Measurements from ENCODE around the gene SLC25A15. TPM values are rescaled to one million over a fixed set of nuclear protein-coding genes. Genes with fewer than 3 reads are reported as not detected.

SLC25A15 gene
- 53.3 and 53.6 TPM in 2 replicates for total RNA-seq (2014; rRNA removed; shearing (Covaris generic))
- polyA plus RNA-seq (2014; cell fraction: nucleus; rRNA removed), result 37.8 and 51.6 TPM in 2 replicates

DNA sequence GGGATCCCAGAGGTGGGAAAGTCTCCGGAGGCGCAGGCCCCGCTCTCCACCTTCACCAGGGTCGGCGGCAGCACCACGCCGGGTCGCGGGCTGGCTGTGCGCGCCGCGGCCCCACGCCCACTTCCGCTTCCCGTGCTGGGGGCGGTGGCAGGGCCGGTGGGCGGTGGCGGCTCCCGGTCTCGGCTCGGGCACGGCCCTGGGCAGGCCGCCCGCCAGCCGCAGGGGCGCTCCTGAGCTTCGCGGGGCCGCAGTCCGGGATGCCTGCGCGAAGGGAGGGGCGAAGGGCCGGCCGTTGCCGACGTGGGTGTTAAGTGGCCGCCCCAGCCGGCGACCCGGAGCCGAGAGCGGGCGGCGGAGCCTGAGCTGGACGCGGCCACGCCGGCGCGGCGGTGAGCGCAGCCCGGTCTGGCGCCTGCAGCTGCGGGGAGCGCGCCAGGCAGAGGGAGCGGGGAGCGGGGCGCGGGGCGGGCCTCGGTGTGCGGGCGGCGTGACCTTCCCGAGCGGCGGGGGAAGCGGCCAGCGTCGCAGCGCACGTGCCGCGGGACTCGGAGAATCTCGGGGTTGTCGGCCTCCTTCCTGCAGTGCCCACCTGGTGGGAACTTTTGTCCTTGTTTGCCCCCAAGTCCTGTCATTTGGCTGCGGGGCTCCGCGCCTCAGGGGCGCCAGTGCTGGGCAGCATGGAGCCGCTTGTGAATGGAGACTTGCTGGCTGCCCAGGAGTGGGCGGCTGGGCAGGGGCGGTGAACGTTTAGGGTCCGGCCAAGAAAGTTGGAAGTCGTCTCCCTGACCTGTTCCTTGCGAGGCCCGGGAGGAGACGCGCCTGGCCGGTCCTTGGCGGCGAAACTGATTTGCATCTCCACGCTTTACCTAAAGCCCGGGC is at the start of gene SLC25A15:
SLC25A15 (plus strand) TSS at position 337 of the 879 bp plus-strand sequence. CDS start 3,616 bp downstream, outside the sequence.
- DNase-seq (ENCODE audit: extremely low read depth, low read depth), result peak; percentile 73

DNA sequence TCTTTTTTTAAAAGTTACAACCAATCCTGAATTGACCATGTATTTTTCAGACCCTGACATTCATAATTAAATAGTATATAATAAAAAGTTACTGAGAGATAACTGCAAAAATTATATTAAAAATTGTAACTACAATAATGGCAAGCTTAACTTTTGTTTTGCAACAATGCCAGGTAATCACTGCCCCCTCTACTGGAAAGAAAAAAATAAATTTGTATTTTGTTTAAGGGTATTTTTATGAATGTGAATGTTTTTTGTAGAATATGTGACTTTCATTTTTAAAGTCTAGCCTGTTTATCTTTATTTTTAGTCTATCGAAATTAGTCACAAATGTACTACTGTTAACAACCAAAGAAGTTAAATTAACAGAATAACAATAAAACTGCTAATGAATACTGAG is 40.1 kb upstream of the SLC25A15 start:
- DNase-seq (ENCODE audit: extremely low read depth, low read depth), result no peak

DNA sequence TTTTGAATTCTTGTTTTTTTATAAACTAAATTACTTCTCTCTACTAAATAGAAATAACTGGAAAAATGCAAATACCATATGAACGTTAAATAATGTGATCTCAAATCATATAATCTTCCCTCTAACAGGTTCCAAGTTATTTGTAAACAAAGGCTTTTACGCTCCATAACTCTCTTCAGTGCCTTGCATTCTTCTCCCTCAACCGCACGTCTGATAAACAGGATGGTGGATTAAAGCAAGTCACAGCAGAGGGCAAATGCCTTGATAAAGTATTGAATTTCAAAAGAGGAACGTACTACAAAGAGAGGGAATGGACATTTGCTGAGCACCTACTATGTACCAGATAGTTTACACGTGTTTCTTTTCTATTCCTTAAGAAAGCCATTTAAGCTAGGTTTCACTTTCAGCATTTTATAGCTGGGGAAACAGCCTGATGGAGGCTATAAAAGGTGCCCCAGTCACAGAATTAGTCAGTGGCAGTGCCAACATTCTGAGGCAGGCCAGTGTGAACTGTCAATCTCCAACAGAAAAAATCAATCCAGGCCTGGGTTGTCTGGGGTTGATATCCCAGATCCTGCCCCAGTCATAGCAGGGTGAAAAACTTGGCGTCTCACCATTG is 34.2 kb upstream of the SLC25A15 start:
- no peak for DNase-seq (ENCODE audit: extremely low read depth, low read depth)

DNA sequence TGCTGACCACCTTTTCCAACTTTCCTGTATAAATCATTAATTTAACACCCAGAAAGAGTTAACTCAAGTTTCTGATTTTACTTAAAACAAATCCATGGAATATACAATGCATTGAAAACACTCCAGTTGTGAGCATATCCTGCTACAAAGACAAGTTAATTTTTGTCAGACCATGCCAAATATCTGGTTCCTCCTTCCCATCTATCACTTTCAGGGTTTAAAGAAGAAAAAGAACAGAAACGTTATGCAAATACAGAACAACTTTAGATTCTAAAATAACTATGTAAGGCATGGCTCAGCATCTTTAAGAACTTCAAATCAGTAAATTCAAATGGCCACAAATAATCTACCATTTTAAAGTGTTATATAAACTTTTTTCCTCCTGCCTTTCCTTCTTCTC is 33.4 kb upstream of the SLC25A15 start:
- DNase-seq (ENCODE audit: extremely low read depth, low read depth), result no peak

DNA sequence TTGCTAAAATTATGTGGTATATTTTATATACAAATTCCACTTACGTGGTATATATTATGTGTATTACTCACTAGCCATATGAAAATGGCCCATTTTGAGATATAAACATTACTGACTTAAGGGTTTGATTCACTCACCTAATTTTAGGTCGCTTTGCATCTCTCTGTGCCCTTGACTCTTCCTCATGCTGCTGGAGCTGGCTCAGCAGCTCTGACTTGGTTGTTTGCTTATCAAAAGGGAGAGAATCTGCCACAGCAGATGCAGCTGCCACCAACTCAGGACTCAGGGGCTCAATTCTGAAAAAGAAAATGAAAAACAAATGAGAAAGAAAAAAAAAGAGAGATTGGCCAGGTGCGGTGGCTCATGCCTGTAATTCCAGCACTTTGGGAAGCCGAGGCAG is 30.6 kb upstream of the SLC25A15 start:
- no peak for DNase-seq (ENCODE audit: extremely low read depth, low read depth)

DNA sequence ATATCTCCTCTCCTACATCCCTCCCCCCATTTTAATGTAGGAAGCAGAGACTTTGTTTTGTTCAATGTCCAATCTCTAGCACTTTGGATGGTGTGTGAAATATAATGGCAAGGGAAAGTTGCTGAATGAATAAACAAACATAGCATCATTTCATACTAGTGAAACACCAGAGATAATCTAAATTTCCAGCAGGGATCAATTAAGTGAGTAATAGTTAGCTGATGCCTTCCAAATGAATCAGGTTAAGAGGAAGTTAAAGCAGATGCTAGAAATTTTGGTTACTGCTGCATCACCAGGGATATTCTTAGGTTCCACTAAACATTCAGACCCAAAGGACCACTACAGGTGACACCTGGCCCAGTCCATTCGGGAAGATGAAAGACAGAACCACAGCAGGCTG is 26.6 kb upstream of the SLC25A15 start:
- no peak for DNase-seq (ENCODE audit: extremely low read depth, low read depth)

DNA sequence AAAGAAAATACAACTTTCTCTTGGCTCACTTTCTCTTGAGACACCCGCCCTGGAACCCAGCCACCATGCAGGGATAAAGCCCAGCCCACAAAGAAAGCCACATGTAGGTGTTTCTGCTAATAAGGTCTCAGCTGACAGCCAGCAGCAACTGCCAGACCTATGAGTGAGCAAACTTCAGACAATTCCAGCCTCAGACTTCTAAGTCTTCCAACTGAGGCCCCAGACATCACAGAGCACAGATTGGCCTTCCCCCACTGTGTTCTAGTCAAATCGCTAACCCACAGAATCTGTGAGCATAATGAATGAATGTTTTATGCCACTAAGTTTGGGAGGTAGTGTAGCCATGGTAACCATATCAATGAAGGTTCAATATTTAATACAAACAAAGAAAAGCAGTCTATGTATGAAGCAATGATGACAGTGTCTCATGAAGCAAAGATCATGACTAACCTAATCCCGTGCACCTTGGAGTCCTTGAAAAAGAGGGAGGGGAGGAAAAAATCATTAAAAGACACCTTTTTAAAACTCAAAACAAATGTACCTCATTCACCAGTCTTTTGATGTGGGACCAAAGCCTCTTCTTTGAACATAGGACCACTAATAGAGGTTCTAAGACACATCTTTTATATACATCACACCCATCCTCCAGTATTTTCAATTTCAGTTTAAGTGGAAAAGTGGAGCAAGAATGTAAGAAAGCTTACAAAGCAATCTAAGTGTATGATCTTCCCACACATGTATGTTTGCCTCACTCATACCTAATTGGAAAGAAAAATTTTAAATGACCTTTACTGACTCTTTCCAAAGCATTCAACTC is 24.6 kb upstream of the SLC25A15 start:
- no peak for DNase-seq (ENCODE audit: extremely low read depth, low read depth)

DNA sequence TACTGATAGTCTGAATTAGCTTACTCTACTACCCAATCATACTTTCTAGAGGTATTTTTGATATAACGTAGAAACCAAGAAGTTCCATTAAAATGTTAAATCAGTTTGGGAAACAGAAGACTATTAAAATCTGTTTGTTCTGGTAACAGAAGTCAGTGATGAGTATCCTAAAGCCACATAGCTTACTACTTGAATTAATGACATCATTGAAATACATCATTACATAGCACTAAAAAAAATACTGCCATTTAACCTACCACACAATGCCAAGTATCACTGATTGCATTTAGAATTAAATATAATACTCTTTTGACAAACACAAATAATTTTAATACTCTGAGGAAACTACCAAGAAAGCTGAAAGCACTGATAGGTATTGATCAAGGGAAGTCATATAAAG is 23.8 kb upstream of the SLC25A15 start:
- DNase-seq (ENCODE audit: extremely low read depth, low read depth), result no peak

DNA sequence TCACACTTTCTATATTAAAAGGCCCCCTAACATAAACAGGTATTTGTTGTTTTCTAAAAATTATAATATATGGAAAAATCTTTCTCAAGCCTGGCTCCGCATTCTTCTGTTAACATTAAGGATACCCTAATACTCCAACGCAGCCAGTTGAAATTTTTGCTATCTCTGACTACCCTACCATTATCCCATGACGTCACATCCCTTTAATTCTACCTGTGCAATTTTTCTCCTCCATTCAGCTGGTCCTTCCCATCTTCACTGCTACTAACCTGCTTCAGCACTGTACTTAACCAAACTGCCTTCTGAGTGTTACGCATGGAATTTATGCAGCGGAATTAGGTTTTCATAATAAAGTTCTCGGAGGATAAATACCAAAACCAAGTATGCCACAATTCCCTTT is 19.4 kb upstream of the SLC25A15 start:
- no peak for DNase-seq (ENCODE audit: extremely low read depth, low read depth)

DNA sequence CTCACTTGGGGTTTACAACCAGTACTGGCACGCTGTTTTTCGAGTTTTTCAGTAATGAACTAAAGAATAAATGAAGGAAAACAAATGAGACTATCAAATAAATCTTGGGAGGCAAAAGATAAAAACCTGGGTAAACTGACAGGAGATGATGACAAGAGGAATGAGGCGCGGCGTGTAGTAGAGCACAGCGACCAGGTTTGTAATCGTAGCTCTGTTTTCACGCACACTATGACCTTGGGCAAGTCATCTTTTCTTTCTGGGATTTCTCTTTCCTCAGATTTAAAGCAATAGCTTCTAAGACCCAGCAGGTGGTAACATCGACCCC is 18.8 kb upstream of the SLC25A15 start:
- no peak for DNase-seq (ENCODE audit: extremely low read depth, low read depth)

DNA sequence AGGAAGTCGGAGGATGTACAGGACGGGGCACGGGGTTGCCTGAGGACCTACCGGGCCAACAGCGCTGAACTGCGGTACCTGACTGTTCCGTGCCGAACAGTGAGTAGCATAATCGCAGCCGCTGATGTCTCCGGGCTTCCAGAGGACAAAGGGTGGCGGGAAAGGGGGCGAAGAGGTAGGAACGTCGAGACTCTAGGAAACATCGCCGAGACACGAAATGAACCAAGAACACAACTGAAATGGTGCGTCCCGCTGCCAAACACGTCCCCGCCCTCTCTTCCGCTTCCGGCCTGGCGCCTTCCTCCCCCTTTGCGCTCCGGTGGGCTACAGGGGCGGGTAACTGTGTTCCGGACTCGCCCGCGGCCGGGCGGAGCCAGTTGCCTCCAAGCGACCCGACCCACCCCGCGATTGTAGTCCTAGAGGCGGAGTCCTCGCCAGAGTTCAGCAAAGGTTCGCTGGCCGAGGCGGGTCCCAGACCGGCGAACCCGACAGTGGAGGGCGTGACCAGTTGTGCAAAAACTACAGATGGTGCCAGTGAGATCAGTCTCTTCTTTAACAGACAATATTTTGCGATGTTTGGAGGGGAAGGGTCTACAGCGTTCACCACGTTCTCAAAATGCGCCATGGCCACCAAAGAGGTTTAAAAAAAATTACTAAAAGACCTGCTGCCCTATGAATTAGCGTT is 18.3 kb upstream of the SLC25A15 start, which contains the start of gene MRPS31:
MRPS31 (minus strand) TSS at position 257 of the 685 bp plus-strand sequence; CDS start at position 203, 54 bp downstream.
- DNase-seq (ENCODE audit: extremely low read depth, low read depth), result peak; percentile 89

DNA sequence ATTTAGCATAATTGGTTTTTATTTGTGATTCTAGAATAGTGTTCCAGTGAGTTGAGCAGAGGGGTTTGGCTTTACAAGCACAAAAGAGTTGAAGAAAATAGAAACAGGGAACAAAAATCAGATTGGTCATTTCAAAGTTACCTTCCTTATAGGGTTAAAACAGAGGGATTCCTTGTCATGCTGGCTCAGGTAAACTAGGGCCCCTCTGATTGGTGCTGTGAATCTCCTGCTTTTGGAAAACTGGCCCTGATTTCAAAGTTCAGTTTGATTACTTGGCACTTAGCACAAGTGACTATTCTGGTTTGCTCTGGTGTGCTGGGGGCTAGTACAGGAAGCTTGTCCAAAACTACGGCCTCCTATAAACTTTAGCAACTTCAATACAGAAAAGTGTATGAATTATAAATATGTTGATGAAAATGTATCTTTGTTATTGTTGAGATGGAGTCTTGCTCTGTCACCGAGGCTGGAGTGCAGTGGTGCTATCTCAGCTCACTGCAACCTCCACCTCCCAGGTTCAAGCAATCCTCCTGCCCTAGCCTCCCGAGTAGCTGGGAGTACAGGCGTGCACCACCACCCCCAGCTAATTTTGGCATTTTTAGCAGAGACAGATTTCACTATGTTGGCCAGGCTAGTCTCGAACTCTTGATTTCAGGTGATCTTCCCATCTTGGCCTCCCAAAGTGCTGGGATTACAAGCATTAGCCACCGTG is 16.5 kb upstream of the SLC25A15 start:
- DNase-seq (ENCODE audit: extremely low read depth, low read depth), result no peak

DNA sequence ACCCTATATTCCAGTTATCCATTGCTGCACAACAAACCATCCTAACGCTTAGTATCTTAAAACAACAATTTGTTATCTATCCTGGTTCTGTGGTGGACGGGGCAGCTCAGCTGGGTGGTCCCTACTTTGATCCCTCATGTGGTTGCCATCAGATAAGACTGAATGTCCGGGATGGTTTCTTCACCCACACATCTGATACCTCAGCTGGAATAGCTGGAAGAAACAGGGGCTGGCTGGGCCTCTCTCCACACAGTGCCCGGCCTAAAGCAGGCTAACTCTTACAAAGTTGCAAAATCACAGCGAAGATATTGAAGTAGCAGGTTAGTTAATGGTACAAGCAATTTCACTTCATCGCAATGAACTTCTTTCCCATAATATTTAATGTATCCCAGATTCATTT is 14.7 kb upstream of the SLC25A15 start:
- no peak for DNase-seq (ENCODE audit: extremely low read depth, low read depth)

DNA sequence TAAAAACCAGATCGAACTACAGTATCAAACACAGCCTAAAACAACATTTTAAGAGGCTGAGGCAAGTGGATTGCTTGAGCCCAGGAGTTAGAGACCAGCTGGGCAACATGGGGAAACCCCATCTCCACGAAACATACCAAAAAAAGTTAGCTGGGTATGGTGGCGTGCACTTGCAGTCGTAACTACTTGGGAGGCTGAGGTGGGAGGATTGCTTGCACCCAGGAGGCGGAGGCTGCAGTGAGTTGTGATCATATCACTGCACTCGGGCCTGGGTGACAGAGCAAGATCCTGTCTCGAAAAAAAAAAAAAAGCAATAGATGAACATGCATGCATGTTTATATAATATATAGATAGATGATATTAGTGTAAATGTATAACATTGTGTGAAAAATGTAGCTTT is 13.2 kb upstream of the SLC25A15 start:
- DNase-seq (ENCODE audit: extremely low read depth, low read depth), result no peak

DNA sequence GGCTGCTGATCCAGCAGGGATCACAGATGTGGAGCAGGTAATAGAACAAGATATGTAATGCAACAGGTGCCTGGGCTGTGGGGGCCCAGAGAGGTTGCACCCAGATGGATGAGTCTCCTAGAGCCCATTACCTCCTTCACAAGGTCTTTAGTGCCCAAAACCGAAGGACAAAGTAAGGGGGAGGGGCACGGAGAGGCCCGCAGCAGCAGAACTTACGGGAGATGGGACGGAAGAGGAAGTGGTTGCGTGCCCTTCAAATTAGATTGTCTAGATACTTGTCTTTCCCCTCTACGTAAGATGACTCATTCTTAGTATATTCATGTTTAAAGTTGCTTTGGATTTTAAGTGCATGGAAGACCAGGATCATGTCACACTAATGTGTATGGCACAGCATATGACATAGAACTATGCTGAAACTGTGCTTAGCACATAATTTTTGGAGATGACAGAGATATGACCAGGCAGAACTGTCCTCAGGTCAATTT is 12.7 kb upstream of the SLC25A15 start:
- no peak for DNase-seq (ENCODE audit: extremely low read depth, low read depth)

DNA sequence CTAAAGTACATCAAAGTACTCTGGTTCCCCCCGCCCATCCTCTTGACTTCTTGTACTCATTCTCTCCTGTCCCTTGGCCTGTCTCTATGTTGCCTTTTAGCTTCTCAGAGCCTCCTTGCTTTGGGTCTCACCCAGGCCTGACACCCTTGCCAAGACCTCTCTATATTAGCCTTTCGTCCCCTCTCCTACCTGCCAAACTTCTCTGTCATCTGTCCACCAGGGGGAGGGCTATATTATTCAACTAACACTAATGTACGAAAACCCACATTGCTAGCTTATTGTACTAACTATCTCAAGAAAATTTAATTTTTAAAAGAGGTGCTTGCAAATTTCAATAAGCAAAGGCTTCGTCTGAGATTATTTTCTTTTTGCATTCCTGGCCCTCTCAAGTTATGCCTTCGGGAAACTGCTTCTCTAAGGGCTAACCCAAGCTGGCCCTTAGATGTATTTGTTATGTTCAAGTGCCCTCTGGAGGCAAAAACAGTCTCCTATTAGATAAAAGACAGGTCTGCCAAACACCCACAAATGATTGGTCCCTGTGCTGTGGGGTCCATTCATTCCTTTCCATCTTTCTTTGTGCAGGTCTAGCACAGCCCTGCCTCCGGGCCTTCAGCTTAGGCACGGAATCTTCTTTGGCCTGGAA is 12.1 kb upstream of the SLC25A15 start:
- peak; percentile 55 for DNase-seq (ENCODE audit: extremely low read depth, low read depth)

DNA sequence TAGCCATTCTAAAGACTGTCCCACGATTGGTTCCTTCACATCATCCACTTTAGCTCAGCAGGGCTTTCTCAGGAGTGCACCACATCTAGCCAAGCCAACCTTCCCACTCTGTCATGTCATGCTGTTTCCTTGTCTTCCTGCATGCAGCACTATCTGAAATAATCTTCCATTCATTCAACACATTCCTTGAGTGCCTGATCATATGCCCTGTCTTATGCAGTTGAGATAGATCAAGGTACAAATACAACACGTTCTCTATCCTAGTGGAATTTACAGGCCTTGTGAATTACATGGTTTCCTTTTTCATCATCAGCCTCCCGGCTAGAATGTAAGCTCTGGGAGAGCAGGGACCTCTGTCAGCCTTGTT is 11.6 kb upstream of the SLC25A15 start:
- DNase-seq (ENCODE audit: extremely low read depth, low read depth), result no peak

DNA sequence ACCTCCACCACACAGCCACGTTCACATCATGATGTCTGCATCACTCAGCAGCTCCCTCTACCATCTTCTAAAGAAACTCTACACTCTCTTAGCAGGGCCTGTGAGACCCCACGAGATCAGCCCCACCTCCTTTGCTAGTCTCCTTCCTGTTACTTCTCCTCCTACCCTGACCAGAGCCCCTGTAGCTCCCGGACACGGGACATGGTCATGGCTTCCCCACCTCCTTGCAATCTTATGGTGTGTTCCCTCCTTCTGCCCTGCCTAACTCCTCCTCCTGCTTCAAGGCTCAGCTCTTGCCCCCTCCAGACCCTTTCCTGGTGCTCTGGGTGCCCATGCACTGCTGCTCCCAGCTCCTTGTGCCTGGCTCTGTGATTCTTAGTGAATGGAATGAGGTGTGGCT is 10.4 kb upstream of the SLC25A15 start:
- no peak for DNase-seq (ENCODE audit: extremely low read depth, low read depth)

DNA sequence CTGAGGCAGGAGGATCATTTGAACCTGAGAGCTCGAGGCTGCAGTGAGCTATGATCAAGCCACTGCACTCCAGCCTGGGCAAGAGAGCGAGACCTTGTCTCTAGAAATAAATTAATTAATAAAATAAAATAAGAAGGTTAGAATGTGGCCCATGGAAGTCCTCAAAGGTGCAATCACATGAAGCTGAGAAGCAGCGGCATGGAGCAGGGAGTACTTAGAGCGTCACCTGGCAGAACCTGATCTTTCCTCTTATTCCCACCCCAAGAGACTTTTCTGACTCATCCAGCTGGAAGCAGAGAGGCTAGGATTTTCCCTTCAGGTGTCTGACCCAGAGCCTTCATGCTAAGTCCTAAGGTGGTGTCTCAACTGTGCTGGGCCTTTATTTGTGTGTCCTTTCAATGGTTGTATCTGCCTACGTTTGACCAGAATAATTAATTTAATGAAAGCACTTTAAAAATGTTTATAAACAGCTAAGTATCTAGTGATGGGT is 9.6 kb upstream of the SLC25A15 start:
- no peak for DNase-seq (ENCODE audit: extremely low read depth, low read depth)

All from NCI-H460 (cell line).